CD14-positive monocyte (primary cell): ENCODE measurements around the gene CDK3. TPM values are rescaled to one million over a fixed set of nuclear protein-coding genes. Genes with fewer than 3 reads are reported as not detected.

Source experiments
- DNase-seq, 3 donors: peaks; one replicate each; pipeline ENCODE4 v3.0.0-alpha.2; 2011 to 2022
- H2AFZ ChIP-seq: 2 replicates; pipeline ENCODE4 v1.6.0; 2012; ENCODE audit warnings: mild to moderate bottlenecking, low read depth, low read length, inconsistent platforms; ENCODE audit not compliant: insufficient read depth, poor library complexity, severe bottlenecking
- H3K27ac ChIP-seq, 2 donors: 1 replicate in 1 of 2; 2 replicates in 1 of 2; pipeline ENCODE4 v1.5.1; 2012 to 2013; ENCODE audit warnings: low read length in 2 of 2, control low read depth in 1 of 2, inconsistent platforms in 1 of 2, low read depth in 1 of 2, mild to moderate bottlenecking in 1 of 2
- H3K27me3 ChIP-seq, 2 donors: one replicate each; pipeline versions ENCODE4 v1.6.0 to v1.6.1; 2011 to 2013; ENCODE audit warnings: low read length in 2 of 2; ENCODE audit not compliant: control insufficient read depth in 2 of 2, insufficient read depth in 2 of 2
- H3K36me3 ChIP-seq, 2 donors: replicated peaks in 1 of 2; 1 replicate in 1 of 2; 2 replicates in 1 of 2; pipeline versions ENCODE4 v1.5.1 to v1.6.1; 2012 to 2013; ENCODE audit warnings: low read length in 2 of 2, control low read depth in 1 of 2, inconsistent platforms in 1 of 2, mild to moderate bottlenecking in 1 of 2; ENCODE audit not compliant: insufficient read depth in 2 of 2, control insufficient read depth in 1 of 2
- H3K4me1 ChIP-seq, 2 donors: 1 replicate in 1 of 2; 2 replicates in 1 of 2; pipeline versions ENCODE4 v1.5.1 to v1.6.1; 2012 to 2013; ENCODE audit warnings: low read length in 2 of 2, control low read depth in 1 of 2, inconsistent platforms in 1 of 2, mild to moderate bottlenecking in 1 of 2, moderate library complexity in 1 of 2; ENCODE audit not compliant: insufficient read depth in 2 of 2, control insufficient read depth in 1 of 2
- H3K4me2 ChIP-seq: replicated peaks from 2 replicates; pipeline ENCODE3; 2012; ENCODE audit warnings: low read length, moderate library complexity, mild to moderate bottlenecking; ENCODE audit not compliant: poor library complexity, severe bottlenecking; ENCODE audit errors: extremely low read depth
- H3K4me3 ChIP-seq, 3 experiments: fragments of 200-600 bp in 1 of 3; sonication (generic) in 1 of 3; replicated peaks in 1 of 3; 1 replicate in 2 of 3; 2 replicates in 1 of 3; pipeline ENCODE4 v1.5.1; 2011 to 2013; ENCODE audit warnings: low read length in 3 of 3, mild to moderate bottlenecking in 3 of 3, control low read depth in 2 of 3, low read depth in 2 of 3, inconsistent platforms in 1 of 3, moderate library complexity in 1 of 3
- H3K79me2 ChIP-seq: 2 replicates; pipeline ENCODE4 v1.6.0; 2012; ENCODE audit warnings: mild to moderate bottlenecking, control low read depth, inconsistent platforms, low read length, moderate library complexity; ENCODE audit not compliant: insufficient read depth
- H3K9ac ChIP-seq: 2 replicates; pipeline ENCODE4 v1.6.0; 2017; ENCODE audit warnings: low read length, mild to moderate bottlenecking; ENCODE audit not compliant: insufficient read depth, poor library complexity, severe bottlenecking
- H3K9me3 ChIP-seq, 2 donors: replicated peaks in 1 of 2; 1 replicate in 1 of 2; 2 replicates in 1 of 2; pipeline versions ENCODE4 v1.5.1 to v1.6.1; 2012 to 2013; ENCODE audit warnings: low read length in 2 of 2, control low read depth in 1 of 2; ENCODE audit not compliant: control insufficient read depth in 1 of 2, insufficient read depth in 1 of 2
- H4K20me1 ChIP-seq: 2 replicates; pipeline ENCODE4 v1.6.0; 2012; ENCODE audit warnings: mild to moderate bottlenecking, low read length, control low read depth, moderate library complexity; ENCODE audit not compliant: insufficient read depth
- H3K27ac Mint-ChIP-seq, 7 donors: one replicate each; pipeline ENCODE4 v1.8.0; 2020; ENCODE audit warnings: mild to moderate bottlenecking in 7 of 7, mixed read lengths in 7 of 7, moderate library complexity in 6 of 7, inconsistent platforms in 2 of 7
- H3K27me3 Mint-ChIP-seq, 3 donors: one replicate each; pipeline ENCODE4 v1.8.0; 2021 to 2022; ENCODE audit warnings: low read depth in 3 of 3, mild to moderate bottlenecking in 3 of 3, mixed read lengths in 3 of 3, moderate library complexity in 3 of 3, inconsistent platforms in 1 of 3
- H3K36me3 Mint-ChIP-seq, 2 donors: one replicate each; pipeline ENCODE4 v1.8.0; 2020; ENCODE audit warnings: mixed read lengths in 2 of 2, inconsistent platforms in 1 of 2, mild to moderate bottlenecking in 1 of 2
- H3K4me1 Mint-ChIP-seq: one replicate; pipeline ENCODE4 v1.8.0; 2020; ENCODE audit warnings: mild to moderate bottlenecking, mixed read lengths
- H3K4me3 Mint-ChIP-seq, 2 donors: one replicate each; pipeline ENCODE4 v1.8.0; 2020; ENCODE audit warnings: mild to moderate bottlenecking in 2 of 2, mixed read lengths in 2 of 2, moderate library complexity in 1 of 2
- H3K9me3 Mint-ChIP-seq, 7 donors: one replicate each; pipeline ENCODE4 v1.8.0; 2020 to 2022; ENCODE audit warnings: mixed read lengths in 7 of 7, mild to moderate bottlenecking in 6 of 7, moderate library complexity in 6 of 7, inconsistent platforms in 2 of 7
- WGBS: methylation state at CpG from one replicate; pipeline ENCODE4 v1.1.5; 2013; ENCODE audit warnings: missing lambda C conversion rate; ENCODE audit not compliant: insufficient coverage; 5-methylcytosine and 5-hydroxymethylcytosine counted together
- intact Hi-C, 2 donors: fragments of 100-400 bp; cut with micrococcal nuclease; formaldehyde crosslinking; loops; one replicate each; pipeline versions ENCODE4 v1.15.0 to v1.15.1; 2023
- polyA plus RNA-seq, 3 donors: library from polyadenylated mRNA; depleted of rRNA in 1 of 3; unstranded in 2 of 3; stranded (reverse) in 1 of 3; fragments of 300-500 nt in 2 of 3; fragments of >200 nt in 1 of 3; fragmentation: Illumina TruSeq in 2 of 3; gene quantifications; 1 replicate in 2 of 3; 2 replicates in 1 of 3; pipeline ENCODE4 v1.2.3, GENCODE V29; 2012 to 2021
- TF ChIP-seq, protein P1 (sequence below): fragments of 200-600 bp; IDR thresholded peaks from one replicate; pipeline ENCODE4 v1.8.0; 2022; ENCODE audit warnings: antibody characterized with exemption, mild to moderate bottlenecking

Gene CDK3
- polyA plus RNA-seq, 3 donors: 25.5 TPM; not detected in 2

DNA sequence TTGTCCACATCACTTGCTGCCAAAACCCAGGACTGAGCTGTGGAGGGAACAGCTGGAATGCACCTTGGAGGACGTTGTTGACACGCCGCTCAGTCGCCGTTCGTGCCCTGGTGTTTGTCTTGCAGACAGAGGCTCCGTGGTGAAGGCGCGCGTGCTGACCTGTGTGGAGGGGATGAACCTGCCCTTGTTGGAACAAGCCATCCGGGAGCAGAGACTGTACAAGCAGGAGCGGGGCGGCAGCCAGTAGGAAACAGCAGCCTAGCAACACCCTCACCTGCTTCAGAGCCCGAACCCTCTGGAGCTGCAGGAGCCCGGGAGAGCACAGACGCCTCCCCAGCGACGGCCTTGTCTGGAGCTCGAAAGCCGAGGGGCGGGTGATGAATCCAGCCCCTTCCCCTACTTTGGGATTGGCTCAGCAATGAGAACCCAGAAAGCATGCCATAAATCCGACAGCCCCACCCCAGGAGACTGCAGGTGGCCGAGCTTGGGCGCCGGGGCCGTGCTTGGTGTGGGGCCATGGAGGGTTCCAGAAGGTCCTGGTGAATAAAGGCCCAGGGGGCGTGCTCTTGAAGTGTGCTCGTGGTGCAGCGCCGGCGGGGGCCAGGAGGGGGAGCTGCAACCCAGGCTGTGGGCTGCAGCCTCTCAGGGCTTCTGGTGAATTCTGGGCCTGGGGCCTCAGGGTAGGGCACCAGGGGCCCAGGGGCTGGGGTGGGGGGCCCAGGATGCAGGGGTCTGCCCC is 470 bp upstream of the CDK3 start:
- H3K4me3 Mint-ChIP-seq: no peak overlapping the region
- peaks cover 9 to 45% of the 10 kb centered on the region in 2 donors for H3K36me3 ChIP-seq
- WGBS: 82% methylated on average over 21 of the region's 31 CpGs
- no peak overlapping the region for H3K27ac ChIP-seq
- H4K20me1 ChIP-seq: no peaks in the 10 kb centered on the region
- H3K27me3 Mint-ChIP-seq: peaks cover 0 to 2% (median 0%) of the 10 kb centered on the region in 3 donors
- H3K4me1 ChIP-seq: peaks cover 21 to 24% of the 10 kb centered on the region in 2 donors
- H3K27me3 ChIP-seq: no peaks in the 10 kb centered on the region
- DNase-seq: peak in 2 of 3 donors; percentile 21 to 46
- TF ChIP-seq, protein P1, sequence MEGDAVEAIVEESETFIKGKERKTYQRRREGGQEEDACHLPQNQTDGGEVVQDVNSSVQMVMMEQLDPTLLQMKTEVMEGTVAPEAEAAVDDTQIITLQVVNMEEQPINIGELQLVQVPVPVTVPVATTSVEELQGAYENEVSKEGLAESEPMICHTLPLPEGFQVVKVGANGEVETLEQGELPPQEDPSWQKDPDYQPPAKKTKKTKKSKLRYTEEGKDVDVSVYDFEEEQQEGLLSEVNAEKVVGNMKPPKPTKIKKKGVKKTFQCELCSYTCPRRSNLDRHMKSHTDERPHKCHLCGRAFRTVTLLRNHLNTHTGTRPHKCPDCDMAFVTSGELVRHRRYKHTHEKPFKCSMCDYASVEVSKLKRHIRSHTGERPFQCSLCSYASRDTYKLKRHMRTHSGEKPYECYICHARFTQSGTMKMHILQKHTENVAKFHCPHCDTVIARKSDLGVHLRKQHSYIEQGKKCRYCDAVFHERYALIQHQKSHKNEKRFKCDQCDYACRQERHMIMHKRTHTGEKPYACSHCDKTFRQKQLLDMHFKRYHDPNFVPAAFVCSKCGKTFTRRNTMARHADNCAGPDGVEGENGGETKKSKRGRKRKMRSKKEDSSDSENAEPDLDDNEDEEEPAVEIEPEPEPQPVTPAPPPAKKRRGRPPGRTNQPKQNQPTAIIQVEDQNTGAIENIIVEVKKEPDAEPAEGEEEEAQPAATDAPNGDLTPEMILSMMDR: peak; percentile 88
- H3K36me3 Mint-ChIP-seq: peaks cover 29 to 52% of the 10 kb centered on the region in 2 donors
- no peak overlapping the region for H3K9ac ChIP-seq
- H3K9me3 Mint-ChIP-seq: no peaks in the 10 kb centered on the region
- no peaks in the 10 kb centered on the region for H3K79me2 ChIP-seq
- peak overlapping the region in 2 of 7 donors; percentile 14 to 23 for H3K27ac Mint-ChIP-seq
- H2AFZ ChIP-seq: no peak overlapping the region
- H3K4me3 ChIP-seq: no peak overlapping the region
- H3K9me3 ChIP-seq: no peaks in the 10 kb centered on the region
- H3K4me1 Mint-ChIP-seq: peaks cover 20% of the 10 kb centered on the region
- intact Hi-C loops: no loop called here
- H3K4me2 ChIP-seq: no peak overlapping the region

DNA sequence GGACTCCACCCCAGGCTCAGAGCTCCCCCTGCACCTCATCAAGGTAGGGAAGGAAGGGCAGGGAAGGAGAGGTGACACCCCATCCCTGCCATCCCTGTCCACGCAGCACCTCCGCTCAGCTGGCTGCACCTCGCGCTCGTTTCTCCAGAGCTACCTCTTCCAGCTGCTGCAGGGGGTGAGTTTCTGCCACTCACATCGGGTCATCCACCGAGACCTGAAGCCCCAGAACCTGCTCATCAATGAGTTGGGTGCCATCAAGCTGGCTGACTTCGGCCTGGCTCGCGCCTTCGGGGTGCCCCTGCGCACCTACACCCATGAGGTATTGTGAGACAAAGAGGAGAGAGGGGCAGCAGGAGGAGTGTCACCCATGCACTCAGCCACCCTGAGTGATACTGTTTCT is 1.4 kb downstream of the CDK3 start:
- Histone ChIP-seq H3K79me2 (no peaks in the 10 kb centered on the region), H3K4me1 (peaks cover 13 to 14% of the 10 kb centered on the region in 2 donors), H3K27me3 (no peaks in the 10 kb centered on the region), H3K9ac (no peak overlapping the region), H4K20me1 (no peaks in the 10 kb centered on the region), H3K4me3 (no peak overlapping the region), H2AFZ (no peak overlapping the region), H3K27ac (no peak overlapping the region), H3K4me2 (no peak overlapping the region), H3K36me3 (peaks cover 7 to 41% of the 10 kb centered on the region in 2 donors), H3K9me3 (no peaks in the 10 kb centered on the region)
- H3K27me3 Mint-ChIP-seq: no peaks in the 10 kb centered on the region
- intact Hi-C loops: no loop called here
- WGBS: over 99% methylated on average over 10 of the region's 12 CpGs
- H3K4me3 Mint-ChIP-seq: no peak overlapping the region
- peak overlapping the region in 1 of 7 donors; percentile 7 for H3K27ac Mint-ChIP-seq
- no peaks in the 10 kb centered on the region for H3K9me3 Mint-ChIP-seq
- TF ChIP-seq, protein P1: no peak
- H3K36me3 Mint-ChIP-seq: peaks cover 30 to 59% of the 10 kb centered on the region in 2 donors
- H3K4me1 Mint-ChIP-seq: peaks cover 13% of the 10 kb centered on the region
- DNase-seq: no peak
